Measurements from ENCODE around the gene TMEM185B.

DNA sequence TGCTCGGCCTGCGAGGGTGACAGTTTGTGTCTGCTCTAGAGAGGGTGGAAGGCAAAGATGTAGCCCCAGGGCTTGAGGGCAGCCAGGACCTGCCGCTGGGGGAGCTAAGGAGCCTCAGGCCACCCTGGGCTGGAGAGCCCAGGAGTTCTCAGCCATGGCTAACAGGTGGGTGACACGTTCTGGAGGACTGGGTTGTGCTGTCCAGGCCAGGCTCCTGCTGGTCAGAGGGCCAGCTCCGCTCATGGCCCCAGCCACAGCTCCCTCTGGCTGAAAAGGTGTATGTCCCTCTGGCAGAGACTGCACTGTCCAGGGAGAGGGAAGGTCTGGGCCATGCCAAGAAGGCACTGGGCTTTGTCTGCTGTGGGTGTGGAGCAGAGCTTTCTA is 19.2 kb downstream of the TMEM185B start:
- no peak for TF ChIP-seq POLR2A (IDR thresholded peaks at IDR 0.05)
- TF ChIP-seq, protein P1, sequence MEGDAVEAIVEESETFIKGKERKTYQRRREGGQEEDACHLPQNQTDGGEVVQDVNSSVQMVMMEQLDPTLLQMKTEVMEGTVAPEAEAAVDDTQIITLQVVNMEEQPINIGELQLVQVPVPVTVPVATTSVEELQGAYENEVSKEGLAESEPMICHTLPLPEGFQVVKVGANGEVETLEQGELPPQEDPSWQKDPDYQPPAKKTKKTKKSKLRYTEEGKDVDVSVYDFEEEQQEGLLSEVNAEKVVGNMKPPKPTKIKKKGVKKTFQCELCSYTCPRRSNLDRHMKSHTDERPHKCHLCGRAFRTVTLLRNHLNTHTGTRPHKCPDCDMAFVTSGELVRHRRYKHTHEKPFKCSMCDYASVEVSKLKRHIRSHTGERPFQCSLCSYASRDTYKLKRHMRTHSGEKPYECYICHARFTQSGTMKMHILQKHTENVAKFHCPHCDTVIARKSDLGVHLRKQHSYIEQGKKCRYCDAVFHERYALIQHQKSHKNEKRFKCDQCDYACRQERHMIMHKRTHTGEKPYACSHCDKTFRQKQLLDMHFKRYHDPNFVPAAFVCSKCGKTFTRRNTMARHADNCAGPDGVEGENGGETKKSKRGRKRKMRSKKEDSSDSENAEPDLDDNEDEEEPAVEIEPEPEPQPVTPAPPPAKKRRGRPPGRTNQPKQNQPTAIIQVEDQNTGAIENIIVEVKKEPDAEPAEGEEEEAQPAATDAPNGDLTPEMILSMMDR (IDR thresholded peaks at IDR 0.05), result no peak
